CD14-positive monocyte (primary cell): ENCODE data around the gene AADACL3. TPM values are rescaled to one million over a fixed set of nuclear protein-coding genes. Genes with fewer than 3 reads are reported as not detected.

Experiments used
- DNase-seq, 3 donors: peaks; one replicate each; pipeline ENCODE4 v3.0.0-alpha.2; 2011 to 2022
- H2AFZ ChIP-seq: 2 replicates; pipeline ENCODE4 v1.6.0; 2012; ENCODE audit warnings: mild to moderate bottlenecking, low read depth, low read length, inconsistent platforms; ENCODE audit not compliant: insufficient read depth, poor library complexity, severe bottlenecking
- H3K27ac ChIP-seq, 2 donors: 1 replicate in 1 of 2; 2 replicates in 1 of 2; pipeline ENCODE4 v1.5.1; 2012 to 2013; ENCODE audit warnings: low read length in 2 of 2, control low read depth in 1 of 2, inconsistent platforms in 1 of 2, low read depth in 1 of 2, mild to moderate bottlenecking in 1 of 2
- H3K27me3 ChIP-seq, 2 donors: one replicate each; pipeline versions ENCODE4 v1.6.0 to v1.6.1; 2011 to 2013; ENCODE audit warnings: low read length in 2 of 2; ENCODE audit not compliant: control insufficient read depth in 2 of 2, insufficient read depth in 2 of 2
- H3K36me3 ChIP-seq, 2 donors: replicated peaks in 1 of 2; 1 replicate in 1 of 2; 2 replicates in 1 of 2; pipeline versions ENCODE4 v1.5.1 to v1.6.1; 2012 to 2013; ENCODE audit warnings: low read length in 2 of 2, control low read depth in 1 of 2, inconsistent platforms in 1 of 2, mild to moderate bottlenecking in 1 of 2; ENCODE audit not compliant: insufficient read depth in 2 of 2, control insufficient read depth in 1 of 2
- H3K4me1 ChIP-seq, 2 donors: 1 replicate in 1 of 2; 2 replicates in 1 of 2; pipeline versions ENCODE4 v1.5.1 to v1.6.1; 2012 to 2013; ENCODE audit warnings: low read length in 2 of 2, control low read depth in 1 of 2, inconsistent platforms in 1 of 2, mild to moderate bottlenecking in 1 of 2, moderate library complexity in 1 of 2; ENCODE audit not compliant: insufficient read depth in 2 of 2, control insufficient read depth in 1 of 2
- H3K4me2 ChIP-seq: replicated peaks from 2 replicates; pipeline ENCODE3; 2012; ENCODE audit warnings: low read length, moderate library complexity, mild to moderate bottlenecking; ENCODE audit not compliant: poor library complexity, severe bottlenecking; ENCODE audit errors: extremely low read depth
- H3K4me3 ChIP-seq, 3 experiments: fragments of 200-600 bp in 1 of 3; sonication (generic) in 1 of 3; replicated peaks in 1 of 3; 1 replicate in 2 of 3; 2 replicates in 1 of 3; pipeline ENCODE4 v1.5.1; 2011 to 2013; ENCODE audit warnings: low read length in 3 of 3, mild to moderate bottlenecking in 3 of 3, control low read depth in 2 of 3, low read depth in 2 of 3, inconsistent platforms in 1 of 3, moderate library complexity in 1 of 3
- H3K79me2 ChIP-seq: 2 replicates; pipeline ENCODE4 v1.6.0; 2012; ENCODE audit warnings: mild to moderate bottlenecking, control low read depth, inconsistent platforms, low read length, moderate library complexity; ENCODE audit not compliant: insufficient read depth
- H3K9ac ChIP-seq: 2 replicates; pipeline ENCODE4 v1.6.0; 2017; ENCODE audit warnings: low read length, mild to moderate bottlenecking; ENCODE audit not compliant: insufficient read depth, poor library complexity, severe bottlenecking
- H3K9me3 ChIP-seq, 2 donors: replicated peaks in 1 of 2; 1 replicate in 1 of 2; 2 replicates in 1 of 2; pipeline versions ENCODE4 v1.5.1 to v1.6.1; 2012 to 2013; ENCODE audit warnings: low read length in 2 of 2, control low read depth in 1 of 2; ENCODE audit not compliant: control insufficient read depth in 1 of 2, insufficient read depth in 1 of 2
- H4K20me1 ChIP-seq: 2 replicates; pipeline ENCODE4 v1.6.0; 2012; ENCODE audit warnings: mild to moderate bottlenecking, low read length, control low read depth, moderate library complexity; ENCODE audit not compliant: insufficient read depth
- H3K27ac Mint-ChIP-seq, 7 donors: one replicate each; pipeline ENCODE4 v1.8.0; 2020; ENCODE audit warnings: mild to moderate bottlenecking in 7 of 7, mixed read lengths in 7 of 7, moderate library complexity in 6 of 7, inconsistent platforms in 2 of 7
- H3K27me3 Mint-ChIP-seq, 3 donors: one replicate each; pipeline ENCODE4 v1.8.0; 2021 to 2022; ENCODE audit warnings: low read depth in 3 of 3, mild to moderate bottlenecking in 3 of 3, mixed read lengths in 3 of 3, moderate library complexity in 3 of 3, inconsistent platforms in 1 of 3
- H3K36me3 Mint-ChIP-seq, 2 donors: one replicate each; pipeline ENCODE4 v1.8.0; 2020; ENCODE audit warnings: mixed read lengths in 2 of 2, inconsistent platforms in 1 of 2, mild to moderate bottlenecking in 1 of 2
- H3K4me1 Mint-ChIP-seq: one replicate; pipeline ENCODE4 v1.8.0; 2020; ENCODE audit warnings: mild to moderate bottlenecking, mixed read lengths
- H3K4me3 Mint-ChIP-seq, 2 donors: one replicate each; pipeline ENCODE4 v1.8.0; 2020; ENCODE audit warnings: mild to moderate bottlenecking in 2 of 2, mixed read lengths in 2 of 2, moderate library complexity in 1 of 2
- H3K9me3 Mint-ChIP-seq, 7 donors: one replicate each; pipeline ENCODE4 v1.8.0; 2020 to 2022; ENCODE audit warnings: mixed read lengths in 7 of 7, mild to moderate bottlenecking in 6 of 7, moderate library complexity in 6 of 7, inconsistent platforms in 2 of 7
- whole genome bisulfite sequencing: methylation state at CpG from one replicate; pipeline ENCODE4 v1.1.5; 2013; ENCODE audit warnings: missing lambda C conversion rate; ENCODE audit not compliant: insufficient coverage; 5-methylcytosine and 5-hydroxymethylcytosine counted together
- intact Hi-C, 2 donors: fragments of 100-400 bp; cut with micrococcal nuclease; formaldehyde crosslinking; loops; one replicate each; pipeline versions ENCODE4 v1.15.0 to v1.15.1; 2023
- polyA plus RNA-seq, 3 donors: library from polyadenylated mRNA; depleted of rRNA in 1 of 3; unstranded in 2 of 3; stranded (reverse) in 1 of 3; fragments of 300-500 nt in 2 of 3; fragments of >200 nt in 1 of 3; fragmentation: Illumina TruSeq in 2 of 3; gene quantifications; 1 replicate in 2 of 3; 2 replicates in 1 of 3; pipeline ENCODE4 v1.2.3, GENCODE V29; 2012 to 2021
- TF ChIP-seq, protein P1 (sequence below): fragments of 200-600 bp; IDR thresholded peaks from one replicate; pipeline ENCODE4 v1.8.0; 2022; ENCODE audit warnings: antibody characterized with exemption, mild to moderate bottlenecking

AADACL3 gene
- polyA plus RNA-seq, 3 donors, result not detected

- no peak overlapping the region for H3K4me2 ChIP-seq
- WGBS, result no CpG with 5 or more reads among the region's 3 CpGs
- no peak overlapping the region for H3K4me3 ChIP-seq
- Mint-ChIP-seq H3K4me1 (peaks cover 3% of the 10 kb centered on the region), H3K27me3 (peaks cover 7 to 11% (median 9%) of the 10 kb centered on the region in 3 donors), H3K4me3 (no peak overlapping the region), H3K36me3 (no peaks in the 10 kb centered on the region), H3K27ac (no peak overlapping the region), H3K9me3 (no peaks in the 10 kb centered on the region)
- intact Hi-C loops, result no loop called here
- H3K27me3 ChIP-seq, result no peaks in the 10 kb centered on the region
- no peak overlapping the region for H3K9ac ChIP-seq
- H3K79me2 ChIP-seq, result no peaks in the 10 kb centered on the region
- H2AFZ ChIP-seq, result no peak overlapping the region
- H4K20me1 ChIP-seq, result no peaks in the 10 kb centered on the region
- H3K27ac ChIP-seq, result no peak overlapping the region
- no peaks in the 10 kb centered on the region for H3K4me1 ChIP-seq
- H3K9me3 ChIP-seq, result no peaks in the 10 kb centered on the region
- no peak for DNase-seq
- no peaks in the 10 kb centered on the region for H3K36me3 ChIP-seq
- TF ChIP-seq, protein P1, sequence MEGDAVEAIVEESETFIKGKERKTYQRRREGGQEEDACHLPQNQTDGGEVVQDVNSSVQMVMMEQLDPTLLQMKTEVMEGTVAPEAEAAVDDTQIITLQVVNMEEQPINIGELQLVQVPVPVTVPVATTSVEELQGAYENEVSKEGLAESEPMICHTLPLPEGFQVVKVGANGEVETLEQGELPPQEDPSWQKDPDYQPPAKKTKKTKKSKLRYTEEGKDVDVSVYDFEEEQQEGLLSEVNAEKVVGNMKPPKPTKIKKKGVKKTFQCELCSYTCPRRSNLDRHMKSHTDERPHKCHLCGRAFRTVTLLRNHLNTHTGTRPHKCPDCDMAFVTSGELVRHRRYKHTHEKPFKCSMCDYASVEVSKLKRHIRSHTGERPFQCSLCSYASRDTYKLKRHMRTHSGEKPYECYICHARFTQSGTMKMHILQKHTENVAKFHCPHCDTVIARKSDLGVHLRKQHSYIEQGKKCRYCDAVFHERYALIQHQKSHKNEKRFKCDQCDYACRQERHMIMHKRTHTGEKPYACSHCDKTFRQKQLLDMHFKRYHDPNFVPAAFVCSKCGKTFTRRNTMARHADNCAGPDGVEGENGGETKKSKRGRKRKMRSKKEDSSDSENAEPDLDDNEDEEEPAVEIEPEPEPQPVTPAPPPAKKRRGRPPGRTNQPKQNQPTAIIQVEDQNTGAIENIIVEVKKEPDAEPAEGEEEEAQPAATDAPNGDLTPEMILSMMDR, result no peak
These were observed 1.0 kb upstream of the AADACL3 start for GRCh38 chr1:12714710-12715475.

- H3K9me3 Mint-ChIP-seq, result no peaks in the 10 kb centered on the region
- peaks cover 3% of the 10 kb centered on the region for H3K4me1 Mint-ChIP-seq
- H3K27me3 Mint-ChIP-seq, result peaks cover 6 to 9% (median 7%) of the 10 kb centered on the region in 3 donors
- no peak for DNase-seq
- no peaks in the 10 kb centered on the region for H3K36me3 Mint-ChIP-seq
- H3K27ac Mint-ChIP-seq, result no peak overlapping the region
- Histone ChIP-seq H4K20me1 (no peaks in the 10 kb centered on the region), H3K4me1 (no peaks in the 10 kb centered on the region), H3K4me2 (no peak overlapping the region), H3K9ac (no peak overlapping the region), H3K9me3 (no peaks in the 10 kb centered on the region), H3K36me3 (no peaks in the 10 kb centered on the region), H3K79me2 (no peaks in the 10 kb centered on the region), H3K27me3 (no peaks in the 10 kb centered on the region), H2AFZ (no peak overlapping the region), H3K27ac (no peak overlapping the region), H3K4me3 (no peak overlapping the region)
- H3K4me3 Mint-ChIP-seq, result no peak overlapping the region
- 92% methylated on average over 4 of the region's 7 CpGs for WGBS
- TF ChIP-seq, protein P1, result no peak
- intact Hi-C loops, result no loop called here
These were observed 1.5 kb downstream of the AADACL3 start for GRCh38 chr1:12717301-12717838.
